ENCODE results near the gene CCL1.
"Not testable (repeated sequence)": the region's sequence is repeated elsewhere in the genome, so short reads cannot be mapped to it uniquely, and the experiment has no call there.

CCL1 gene

GRCh38 chr17:34327580-34327979, 35.5 kb downstream of the CCL1 start:
- H3K27ac ChIP-seq (ENCODE audit: low read depth, low read length, severe bottlenecking); H3K36me3 ChIP-seq (ENCODE audit: control insufficient read depth, insufficient read depth, low read length); H3K4me1 ChIP-seq (ENCODE audit: control insufficient read depth, insufficient read depth, low read length, poor library complexity, severe bottlenecking); H3K9me3 ChIP-seq (ENCODE audit: control insufficient read depth, low read length); H3K4me3 ChIP-seq (ENCODE audit: extremely low read depth, insufficient read depth, low read length, poor library complexity, severe bottlenecking): not testable (repeated sequence)
- WGBS, 2 experiments (ENCODE audit: insufficient coverage in 2 of 2): no CpG with 5 or more reads among the region's 4 CpGs

DNA sequence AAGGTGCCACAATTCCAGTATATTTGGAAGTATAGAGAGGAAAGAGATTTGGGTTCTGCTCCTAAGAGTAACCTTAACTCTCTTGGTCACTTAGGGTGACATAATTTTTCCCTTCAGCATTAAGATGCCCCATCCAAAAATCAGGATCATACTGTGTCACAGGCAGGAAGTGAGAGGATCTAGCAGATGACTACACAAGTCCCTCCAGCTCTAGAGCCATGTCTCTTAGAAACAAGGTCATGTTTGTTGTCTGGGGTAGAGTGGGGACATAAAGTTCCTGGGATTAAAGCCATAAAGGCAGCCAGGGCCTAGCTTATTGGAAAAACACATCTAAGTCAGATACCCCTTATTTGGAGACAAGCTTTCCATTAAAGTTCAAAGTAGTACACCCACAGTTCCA, 41.1 kb downstream of the CCL1 start:
- Histone ChIP-seq H3K4me3 (ENCODE audit: extremely low read depth, insufficient read depth, low read length, poor library complexity, severe bottlenecking) (no peak overlapping the region), H3K36me3 (ENCODE audit: control insufficient read depth, insufficient read depth, low read length) (no peaks in the 10 kb centered on the region), H3K27ac (ENCODE audit: low read depth, low read length, severe bottlenecking) (no peak overlapping the region), H3K4me1 (ENCODE audit: control insufficient read depth, insufficient read depth, low read length, poor library complexity, severe bottlenecking) (no peaks in the 10 kb centered on the region), H3K9me3 (ENCODE audit: control insufficient read depth, low read length) (no peaks in the 10 kb centered on the region)

DNA sequence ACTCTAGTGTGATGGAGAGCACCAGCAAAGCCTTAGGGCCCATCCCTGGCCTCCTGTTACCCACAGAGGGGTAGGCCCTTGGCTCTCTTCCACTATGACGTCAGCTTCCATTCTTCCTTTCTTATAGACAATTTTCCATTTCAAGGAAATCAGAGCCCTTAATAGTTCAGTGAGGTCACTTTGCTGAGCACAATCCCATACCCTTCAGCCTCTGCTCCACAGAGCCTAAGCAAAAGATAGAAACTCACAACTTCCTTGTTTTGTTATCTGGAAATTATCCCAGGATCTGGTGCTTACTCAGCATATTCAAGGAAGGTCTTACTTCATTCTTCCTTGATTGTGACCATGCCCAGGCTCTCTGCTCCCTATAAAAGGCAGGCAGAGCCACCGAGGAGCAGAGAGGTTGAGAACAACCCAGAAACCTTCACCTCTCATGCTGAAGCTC, 44.0 kb downstream of the CCL1 start, which contains the start of gene CCL8:
Gene CCL8 (plus strand): TSS at position 397 of the 445 bp plus-strand sequence. CDS start 67 bp downstream, outside the sequence.
- WGBS, 2 experiments (ENCODE audit: insufficient coverage in 2 of 2): 93 to 100% methylated on average over 2 of the region's 2 CpGs
- Histone ChIP-seq H3K9me3 (ENCODE audit: control insufficient read depth, low read length) (no peaks in the 10 kb centered on the region), H3K27ac (ENCODE audit: low read depth, low read length, severe bottlenecking) (no peak within 1 kb of the TSS), H3K4me1 (ENCODE audit: control insufficient read depth, insufficient read depth, low read length, poor library complexity, severe bottlenecking) (no peaks in the 10 kb centered on the region), H3K4me3 (ENCODE audit: extremely low read depth, insufficient read depth, low read length, poor library complexity, severe bottlenecking) (no peak within 1 kb of the TSS), H3K36me3 (ENCODE audit: control insufficient read depth, insufficient read depth, low read length) (no peaks in the 10 kb centered on the region)

GRCh38 chr17:34318474-34318873, 44.6 kb downstream of the CCL1 start:
- Histone ChIP-seq H3K4me3 (ENCODE audit: extremely low read depth, insufficient read depth, low read length, poor library complexity, severe bottlenecking) (no peak overlapping the region), H3K9me3 (ENCODE audit: control insufficient read depth, low read length) (no peaks in the 10 kb centered on the region), H3K36me3 (ENCODE audit: control insufficient read depth, insufficient read depth, low read length) (no peaks in the 10 kb centered on the region), H3K27ac (ENCODE audit: low read depth, low read length, severe bottlenecking) (no peak overlapping the region), H3K4me1 (ENCODE audit: control insufficient read depth, insufficient read depth, low read length, poor library complexity, severe bottlenecking) (no peaks in the 10 kb centered on the region)
- 71% methylated on average over 2 of the region's 3 CpGs; no CpG with 5 or more reads in 1 of the 2 experiments for WGBS, 2 experiments (ENCODE audit: insufficient coverage in 2 of 2)

- Histone ChIP-seq H3K36me3 (ENCODE audit: control insufficient read depth, insufficient read depth, low read length) (no peaks in the 10 kb centered on the region), H3K9me3 (ENCODE audit: control insufficient read depth, low read length) (no peaks in the 10 kb centered on the region), H3K4me1 (ENCODE audit: control insufficient read depth, insufficient read depth, low read length, poor library complexity, severe bottlenecking) (no peaks in the 10 kb centered on the region), H3K27ac (ENCODE audit: low read depth, low read length, severe bottlenecking) (no peak overlapping the region), H3K4me3 (ENCODE audit: extremely low read depth, insufficient read depth, low read length, poor library complexity, severe bottlenecking) (no peak overlapping the region)
- WGBS, 2 experiments (ENCODE audit: insufficient coverage in 2 of 2): 87 to 96% methylated on average over 3 to 4 of the region's 4 CpGs
Measured at GRCh38 chr17:34314279-34314678, 48.8 kb downstream of the CCL1 start.

- Histone ChIP-seq H3K9me3 (ENCODE audit: control insufficient read depth, low read length) (no peaks in the 10 kb centered on the region), H3K36me3 (ENCODE audit: control insufficient read depth, insufficient read depth, low read length) (no peaks in the 10 kb centered on the region), H3K27ac (ENCODE audit: low read depth, low read length, severe bottlenecking) (no peak overlapping the region), H3K4me3 (ENCODE audit: extremely low read depth, insufficient read depth, low read length, poor library complexity, severe bottlenecking) (no peak overlapping the region), H3K4me1 (ENCODE audit: control insufficient read depth, insufficient read depth, low read length, poor library complexity, severe bottlenecking) (no peaks in the 10 kb centered on the region)
- WGBS, 2 experiments (ENCODE audit: insufficient coverage in 2 of 2): 86 to 90% methylated on average over 2 to 4 of the region's 4 CpGs
Measured at GRCh38 chr17:34313164-34313563, 49.9 kb downstream of the CCL1 start.

DNA sequence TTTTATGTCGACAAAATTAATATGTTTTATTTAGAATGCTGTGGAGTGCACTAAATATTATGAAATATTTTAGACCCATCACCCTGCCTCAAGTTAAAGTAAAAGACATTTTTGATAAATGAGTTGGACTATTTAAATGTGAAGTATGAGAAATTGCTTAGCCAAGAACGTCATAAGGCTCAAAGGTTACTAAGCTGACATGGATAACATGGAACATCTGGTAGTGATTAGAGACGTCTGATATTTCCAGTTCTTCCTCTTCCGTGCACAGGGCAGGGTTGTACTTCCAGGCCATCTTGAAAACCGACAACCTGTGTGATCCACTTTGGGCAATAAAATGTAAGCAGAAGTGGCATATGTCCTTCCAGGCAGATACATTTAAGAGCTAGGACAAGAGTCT, 51.0 kb downstream of the CCL1 start:
- Histone ChIP-seq H3K4me1 (ENCODE audit: control insufficient read depth, insufficient read depth, low read length, poor library complexity, severe bottlenecking) (no peaks in the 10 kb centered on the region), H3K36me3 (ENCODE audit: control insufficient read depth, insufficient read depth, low read length) (no peaks in the 10 kb centered on the region), H3K4me3 (ENCODE audit: extremely low read depth, insufficient read depth, low read length, poor library complexity, severe bottlenecking) (no peak overlapping the region), H3K9me3 (ENCODE audit: control insufficient read depth, low read length) (no peaks in the 10 kb centered on the region), H3K27ac (ENCODE audit: low read depth, low read length, severe bottlenecking) (no peak overlapping the region)
- WGBS, 2 experiments (ENCODE audit: insufficient coverage in 2 of 2): 57 to 59% methylated on average over 4 of the region's 5 CpGs

DNA sequence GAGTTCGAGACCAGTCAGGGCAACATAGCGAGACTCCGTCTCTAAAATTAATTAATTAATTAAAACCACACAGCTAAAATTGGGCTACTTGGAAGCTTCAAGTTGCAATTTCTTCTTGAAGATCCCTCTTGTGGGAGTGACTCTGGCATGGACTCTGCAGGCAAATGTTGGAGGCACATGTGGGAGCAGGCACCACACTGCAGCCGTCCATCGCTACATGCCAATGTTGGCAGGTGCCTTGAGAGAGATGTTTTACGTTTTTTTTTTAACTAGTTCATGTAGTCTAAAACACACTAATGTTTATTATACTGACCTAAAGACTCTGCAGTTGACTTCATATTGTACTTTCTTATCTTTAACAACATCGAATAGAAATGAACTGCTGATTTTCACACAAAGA, 51.7 kb downstream of the CCL1 start:
- Histone ChIP-seq H3K4me3 (ENCODE audit: extremely low read depth, insufficient read depth, low read length, poor library complexity, severe bottlenecking) (no peak overlapping the region), H3K27ac (ENCODE audit: low read depth, low read length, severe bottlenecking) (no peak overlapping the region), H3K9me3 (ENCODE audit: control insufficient read depth, low read length) (no peaks in the 10 kb centered on the region), H3K4me1 (ENCODE audit: control insufficient read depth, insufficient read depth, low read length, poor library complexity, severe bottlenecking) (no peaks in the 10 kb centered on the region), H3K36me3 (ENCODE audit: control insufficient read depth, insufficient read depth, low read length) (no peaks in the 10 kb centered on the region)
- 75 to 83% methylated on average over 2 to 3 of the region's 7 CpGs for WGBS, 2 experiments (ENCODE audit: insufficient coverage in 2 of 2)

Data from mesodermal cell (in vitro differentiated cells).